Measurements from ENCODE around the gene CCDC12.

- no peak for TF ChIP-seq CTCF (IDR thresholded peaks at IDR 0.05)
- no peak for TF ChIP-seq EZH2phosphoT487 (IDR thresholded peaks at IDR 0.05; ENCODE audit: borderline replicate concordance, low read depth)
- no peak for TF ChIP-seq POLR2AphosphoS5 (IDR thresholded peaks at IDR 0.05; ENCODE audit: low read depth, low read length)
- TF ChIP-seq RFX5 (IDR thresholded peaks at IDR 0.05; ENCODE audit: low read length) = no peak
- no peak for TF ChIP-seq FOXJ3 (CRISPR knock-in tag; IDR thresholded peaks at IDR 0.05)
- no peak for TF ChIP-seq SMC3 (IDR thresholded peaks at IDR 0.05; ENCODE audit: low read depth, low read length)
- no peak for TF ChIP-seq USF1 (IDR thresholded peaks at IDR 0.05; ENCODE audit: borderline replicate concordance, low read depth)
- TF ChIP-seq GATA2 (CRISPR knock-in tag; IDR thresholded peaks at IDR 0.05) = no peak
- no peak for TF ChIP-seq MAX (IDR thresholded peaks at IDR 0.05; ENCODE audit: low read depth)
- TF ChIP-seq NRF1 (IDR thresholded peaks at IDR 0.05; ENCODE audit: low read depth, low read length) = no peak
These were observed 55.5 kb downstream of the CCDC12 start for GRCh38 chr3:46921041-46921440.

Measured in SK-N-SH (cell line).